Thoracic aorta (tissue), 2 donors: Measurements from ENCODE around the gene RALGAPA1. TPM values are rescaled to one million over a fixed set of nuclear protein-coding genes. Genes with fewer than 3 reads are reported as not detected.
A peak's percentile ranks its signal among the peaks of the same experiment; 100 is the strongest.

Source experiments
- ATAC-seq: fragments of 150-250 bp; one replicate; pipeline ENCODE4 v1.8.0; 2017; ENCODE audit warnings: low read depth; ENCODE audit not compliant: insufficient number of reproducible peaks, low FRiP score
- DNase-seq: peaks from one replicate; pipeline ENCODE4 v3.0.0-alpha.2; 2020; ENCODE audit warnings: low spot score
- H3K27ac ChIP-seq, 2 donors: fragments of 200-600 bp; sonication (generic); 1 replicate in 1 of 2; 2 replicates in 1 of 2; pipeline ENCODE4 v1.5.1; 2016; ENCODE audit warnings: mild to moderate bottlenecking in 2 of 2, moderate library complexity in 2 of 2
- H3K27me3 ChIP-seq: fragments of 200-600 bp; sonication (generic); replicated peaks from 2 replicates; pipeline ENCODE4 v1.6.0; 2016; ENCODE audit warnings: mild to moderate bottlenecking; ENCODE audit not compliant: insufficient read depth
- H3K36me3 ChIP-seq: fragments of 200-600 bp; sonication (generic); one replicate; pipeline ENCODE4 v1.5.1; 2016
- H3K4me1 ChIP-seq, 2 donors: fragments of 200-600 bp; sonication (generic); 1 replicate in 1 of 2; 2 replicates in 1 of 2; pipeline versions ENCODE4 v1.5.1 to v1.6.0; 2016; ENCODE audit warnings: low read depth in 2 of 2, mild to moderate bottlenecking in 1 of 2; ENCODE audit not compliant: control insufficient read depth in 1 of 2
- H3K4me3 ChIP-seq: fragments of 200-600 bp; sonication (generic); 2 replicates; pipeline ENCODE4 v1.5.1; 2016; ENCODE audit warnings: mild to moderate bottlenecking
- H3K9me3 ChIP-seq: fragments of 200-600 bp; sonication (generic); 2 replicates; pipeline ENCODE4 v1.5.1; 2016
- CTCF ChIP-seq: fragments of 200-600 bp; sonication (generic); IDR thresholded peaks from one replicate; pipeline ENCODE4 v1.5.1; 2019; ENCODE audit warnings: antibody characterized with exemption
- total RNA-seq, 2 donors: library from RNA; depleted of rRNA; stranded (reverse); fragments of >200 nt; gene quantifications; one replicate each; pipeline versions ENCODE4 v1.1.0 to v1.2.3, GENCODE V29; 2016

RALGAPA1 gene
- total RNA-seq, 2 donors from 2014 or later, result 73.2 to 88.0 TPM

GRCh38 chr14:35818346-35819115 lies 9.4 kb upstream of the RALGAPA1 start:
- no peak overlapping the region for H3K4me3 ChIP-seq
- no peak for ATAC-seq
- H3K27ac ChIP-seq, result no peak overlapping the region
- H3K36me3 ChIP-seq, result no peaks in the 10 kb centered on the region
- no peaks in the 10 kb centered on the region for H3K27me3 ChIP-seq
- TF ChIP-seq CTCF, result peak; percentile 57
- H3K4me1 ChIP-seq, result no peaks in the 10 kb centered on the region
- no peaks in the 10 kb centered on the region for H3K9me3 ChIP-seq
- no peak for DNase-seq

- Histone ChIP-seq H3K36me3 (no peaks in the 10 kb centered on the region), H3K4me3 (no peak overlapping the region), H3K4me1 (no peaks in the 10 kb centered on the region), H3K9me3 (no peaks in the 10 kb centered on the region), H3K27ac (no peak overlapping the region), H3K27me3 (no peaks in the 10 kb centered on the region)
- ATAC-seq (no peak), DNase-seq (peak; percentile 11)
- TF ChIP-seq CTCF, result peak; percentile 54
Measured at GRCh38 chr14:35814371-35815005, 5.4 kb upstream of the RALGAPA1 start.

- TF ChIP-seq CTCF, result no peak
- H3K27me3 ChIP-seq, result no peaks in the 10 kb centered on the region
- no peak overlapping the region for H3K27ac ChIP-seq
- no peak overlapping the region for H3K4me3 ChIP-seq
- H3K36me3 ChIP-seq, result no peaks in the 10 kb centered on the region
- ATAC-seq, result no peak
- peaks cover 14 to 19% of the 10 kb centered on the region in 2 donors for H3K4me1 ChIP-seq
- no peak for DNase-seq
- no peaks in the 10 kb centered on the region for H3K9me3 ChIP-seq
Measured at GRCh38 chr14:35810963-35811362, 1.9 kb upstream of the RALGAPA1 start.

GRCh38 chr14:35809597-35809996 lies 502 bp upstream of the RALGAPA1 start:
- no peak for DNase-seq
- H3K9me3 ChIP-seq, result no peaks in the 10 kb centered on the region
- peak overlapping the region; percentile 80 to 86 for H3K27ac ChIP-seq
- H3K4me3 ChIP-seq, result peak overlapping the region; percentile 78
- H3K4me1 ChIP-seq, result peaks cover 15 to 22% of the 10 kb centered on the region in 2 donors
- H3K36me3 ChIP-seq, result no peaks in the 10 kb centered on the region
- H3K27me3 ChIP-seq, result no peaks in the 10 kb centered on the region
- no peak for TF ChIP-seq CTCF
- ATAC-seq, result no peak

GRCh38 chr14:35808076-35808637 lies 938 bp downstream of the RALGAPA1 start:
- no peak for ATAC-seq
- Histone ChIP-seq H3K4me3 (peak overlapping the region; percentile 78), H3K27me3 (no peaks in the 10 kb centered on the region), H3K36me3 (no peaks in the 10 kb centered on the region), H3K27ac (peak overlapping the region; percentile 80 to 86), H3K4me1 (peaks cover 19 to 28% of the 10 kb centered on the region in 2 donors), H3K9me3 (no peaks in the 10 kb centered on the region)
- no peak for DNase-seq
- TF ChIP-seq CTCF, result no peak
